ENCODE measurements around the gene ATOH8.

Gene ATOH8

GRCh38 chr2:85797263-85797660 is 43.5 kb downstream of the ATOH8 start:
- Histone ChIP-seq H3K9ac (ENCODE audit: low read depth, low read length) (no peak overlapping the region), H3K79me2 (ENCODE audit: insufficient read depth, low read length) (no peaks in the 10 kb centered on the region), H3K27ac (ENCODE audit: low read length) (no peak overlapping the region), H3K4me1 (ENCODE audit: insufficient read depth, low read length) (peaks cover 7% of the 10 kb centered on the region; the same call in 1 of the 2 replicates), H4K20me1 (ENCODE audit: insufficient read depth, low read length) (no peaks in the 10 kb centered on the region), H3K27me3 (ENCODE audit: insufficient read depth, low read length, poor library complexity) (peaks cover 3% of the 10 kb centered on the region), H3K9me3 (ENCODE audit: insufficient read depth, low read length, severe bottlenecking) (no peaks in the 10 kb centered on the region), H3K4me2 (ENCODE audit: insufficient read depth, low read length) (no peak overlapping the region), H2AFZ (ENCODE audit: low read depth, low read length) (no peak overlapping the region), H3K4me3 (ENCODE audit: low read depth in 1 of 2, low read length in 2 of 2) (no peak overlapping the region), H3K36me3 (ENCODE audit: insufficient read depth, low read length) (no peaks in the 10 kb centered on the region)
- DNase-seq (no peak), ATAC-seq (ENCODE audit: insufficient read depth, low read depth) (no peak)
- TF ChIP-seq EZH2 (IDR thresholded peaks at IDR 0.05; ENCODE audit: borderline replicate concordance, low read depth, low read length, severe bottlenecking) = no peak
- no peak for TF ChIP-seq CTCF (IDR thresholded peaks at IDR 0.05; ENCODE audit: borderline replicate concordance, extremely low read depth, low read length, poor library complexity, severe bottlenecking)

GRCh38 chr2:85797921-85798320 is 44.1 kb downstream of the ATOH8 start:
- TF ChIP-seq EZH2 (IDR thresholded peaks at IDR 0.05; ENCODE audit: borderline replicate concordance, low read depth, low read length, severe bottlenecking) (no peak), CTCF (IDR thresholded peaks at IDR 0.05; ENCODE audit: borderline replicate concordance, extremely low read depth, low read length, poor library complexity, severe bottlenecking) (peak; percentile 18)
- no peaks in the 10 kb centered on the region for H3K79me2 ChIP-seq (ENCODE audit: insufficient read depth, low read length)
- no peaks in the 10 kb centered on the region for H3K36me3 ChIP-seq (ENCODE audit: insufficient read depth, low read length)
- no peak overlapping the region for H2AFZ ChIP-seq (ENCODE audit: low read depth, low read length)
- H3K9ac ChIP-seq (ENCODE audit: low read depth, low read length) = no peak overlapping the region
- H3K4me2 ChIP-seq (ENCODE audit: insufficient read depth, low read length) = no peak overlapping the region
- H4K20me1 ChIP-seq (ENCODE audit: insufficient read depth, low read length) = no peaks in the 10 kb centered on the region
- H3K27me3 ChIP-seq (ENCODE audit: insufficient read depth, low read length, poor library complexity) = peaks cover 2% of the 10 kb centered on the region
- no peaks in the 10 kb centered on the region for H3K9me3 ChIP-seq (ENCODE audit: insufficient read depth, low read length, severe bottlenecking)
- DNase-seq = no peak
- peaks cover 7% of the 10 kb centered on the region; the same call in 1 of the 2 replicates for H3K4me1 ChIP-seq (ENCODE audit: insufficient read depth, low read length)
- no peak overlapping the region for H3K4me3 ChIP-seq (ENCODE audit: low read depth in 1 of 2, low read length in 2 of 2)
- no peak for ATAC-seq (ENCODE audit: insufficient read depth, low read depth)
- H3K27ac ChIP-seq (ENCODE audit: low read length) = no peak overlapping the region

GRCh38 chr2:85799215-85799956 is 45.6 kb downstream of the ATOH8 start:
- Histone ChIP-seq H3K9me3 (ENCODE audit: insufficient read depth, low read length, severe bottlenecking) (no peaks in the 10 kb centered on the region), H3K4me1 (ENCODE audit: insufficient read depth, low read length) (peaks cover 13% of the 10 kb centered on the region), H3K9ac (ENCODE audit: low read depth, low read length) (no peak overlapping the region), H3K36me3 (ENCODE audit: insufficient read depth, low read length) (no peaks in the 10 kb centered on the region), H3K4me3 (ENCODE audit: low read depth in 1 of 2, low read length in 2 of 2) (no peak overlapping the region), H3K79me2 (ENCODE audit: insufficient read depth, low read length) (no peaks in the 10 kb centered on the region), H2AFZ (ENCODE audit: low read depth, low read length) (no peak overlapping the region), H3K4me2 (ENCODE audit: insufficient read depth, low read length) (no peak overlapping the region), H3K27ac (ENCODE audit: low read length) (no peak overlapping the region), H4K20me1 (ENCODE audit: insufficient read depth, low read length) (no peaks in the 10 kb centered on the region), H3K27me3 (ENCODE audit: insufficient read depth, low read length, poor library complexity) (no peaks in the 10 kb centered on the region)
- TF ChIP-seq EZH2 (IDR thresholded peaks at IDR 0.05; ENCODE audit: borderline replicate concordance, low read depth, low read length, severe bottlenecking) (no peak), CTCF (IDR thresholded peaks at IDR 0.05; ENCODE audit: borderline replicate concordance, extremely low read depth, low read length, poor library complexity, severe bottlenecking) (no peak)
- DNase-seq (no peak), ATAC-seq (ENCODE audit: insufficient read depth, low read depth) (no peak)

All from DND-41 (cell line).